HG03469 (cell line): ENCODE data around the gene OR5AS1.
"Not testable (repeated sequence)": the region's sequence is repeated elsewhere in the genome, so short reads cannot be mapped to it uniquely, and the experiment has no call there.

Experiments
- ATAC-seq: cut with Tn5 transposase; IDR thresholded peaks from one replicate; pipeline ENCODE4 v1.9.1; 2021; ENCODE audit warnings: mild to moderate bottlenecking, moderate library complexity, moderate number of reproducible peaks; ENCODE audit not compliant: unreplicated experiment

The OR5AS1 gene

GRCh38 chr11:56027354-56027753, at the start of gene OR5AS1:
Gene OR5AS1, plus strand, starts transcription at chr11:56027654. Its CDS starts 2,765 bp downstream, at chr11:56030419.
- no peak for ATAC-seq

- ATAC-seq = no peak
Observed at GRCh38 chr11:55994525-55994924, 32.9 kb upstream of the OR5AS1 start, which contains the start of gene OR5F1. Gene OR5F1, minus strand, starts transcription at chr11:55994625. Its CDS starts 0 bp downstream, at chr11:55994625.

GRCh38 chr11:56010716-56011115, 16.7 kb upstream of the OR5AS1 start:
- no peak for ATAC-seq

GRCh38 chr11:56013805-56014204, 13.6 kb upstream of the OR5AS1 start:
- ATAC-seq = no peak

GRCh38 chr11:56045538-56045937, 18.1 kb downstream of the OR5AS1 start:
- ATAC-seq = no peak

GRCh38 chr11:56048480-56048879, 21.0 kb downstream of the OR5AS1 start:
- ATAC-seq = no peak

GRCh38 chr11:56049487-56049886, 22.0 kb downstream of the OR5AS1 start:
- ATAC-seq = no peak

- not testable (repeated sequence) for ATAC-seq
Observed at GRCh38 chr11:56056366-56056765, 28.9 kb downstream of the OR5AS1 start.

- ATAC-seq = not testable (repeated sequence)
Observed at GRCh38 chr11:56057661-56058237, 30.3 kb downstream of the OR5AS1 start.

GRCh38 chr11:56058260-56058780, 30.9 kb downstream of the OR5AS1 start:
- not testable (repeated sequence) for ATAC-seq

- ATAC-seq = no peak
Observed at GRCh38 chr11:56066980-56067379, 39.5 kb downstream of the OR5AS1 start.
